HepG2 (cell line): Measurements from ENCODE around the gene ZNF22. TPM values are rescaled to one million over a fixed set of nuclear protein-coding genes. Genes with fewer than 3 reads are reported as not detected.

Source experiments
- ATAC-seq: fragments of 200-7000 bp; cut with Tn5 transposase; 3 replicates; pipeline ENCODE4 v1.9.1; 2020; ENCODE audit warnings: mild to moderate bottlenecking, moderate library complexity
- BruUV-seq: library from RNA; stranded (reverse); fragments of 400-500 nt; replicated peaks from 2 replicates; lab custom pipeline; 2021; lab: Mats Ljungman, UMichigan
- CTCF ChIA-PET: fragments of 300-600 bp; formaldehyde crosslinking; extraction: SDS; loops from one replicate; lab custom pipeline; 2021; ENCODE audit warnings: low total read pairs, inconsistent platforms, low intra/inter-chr PET ratio; lab: Yijun Ruan, JAX
- POLR2A ChIA-PET: fragments of 350-600 bp; sonication (Branson Sonifier 250); formaldehyde crosslinking; loops from one replicate; lab custom pipeline; 2020; ENCODE audit warnings: antibody characterized with exemption, inconsistent platforms; lab: Yijun Ruan, JAX
- DNase-seq: peaks from one replicate; pipeline ENCODE4 v3.0.0-alpha.2; 2015; ENCODE audit warnings: low spot score
- FAIRE-seq: peaks from 3 replicates; lab custom pipeline; 2011; peaks lifted over from hg19 to GRCh38; lab: Jason Lieb, UNC
- H2AFZ ChIP-seq: one replicate; pipeline ENCODE4 v1.6.1; 2011; ENCODE audit warnings: low read length, inconsistent platforms
- H3K27ac ChIP-seq: fragments of 300-600 bp; 3 replicates; pipeline ENCODE4 v1.8.0; 2011; ENCODE audit warnings: mixed run types, mild to moderate bottlenecking, mixed read lengths, low read length, inconsistent platforms; ENCODE audit not compliant: insufficient read depth; ENCODE audit errors: extremely low read length
- H3K27me3 ChIP-seq, 2 experiments: fragments of 200-600 bp in 1 of 2; 2 replicates in 1 of 2; 3 replicates in 1 of 2; pipeline versions ENCODE4 v1.6.0 to v1.8.0; 2011; ENCODE audit warnings: low read length in 2 of 2, mild to moderate bottlenecking in 2 of 2, moderate library complexity in 2 of 2, inconsistent platforms in 1 of 2; ENCODE audit not compliant: insufficient read depth in 2 of 2, control insufficient read depth in 1 of 2
- H3K36me3 ChIP-seq, 2 experiments: fragments of 200-600 bp in 1 of 2; replicated peaks in 1 of 2; 2 replicates in 1 of 2; 3 replicates in 1 of 2; pipeline versions ENCODE4 v1.5.1 to v1.8.0; 2011; ENCODE audit warnings: low read length in 2 of 2, inconsistent platforms in 1 of 2; ENCODE audit not compliant: insufficient read depth in 2 of 2, control insufficient read depth in 1 of 2
- H3K4me1 ChIP-seq: 2 replicates; pipeline ENCODE4 v1.5.1; 2012; ENCODE audit warnings: low read length, inconsistent platforms; ENCODE audit not compliant: insufficient read depth
- H3K4me2 ChIP-seq: 2 replicates; pipeline ENCODE4 v1.6.0; 2011; ENCODE audit warnings: low read depth, low read length, inconsistent platforms
- H3K4me3 ChIP-seq, 3 experiments: fragments of 200-600 bp in 1 of 3; sonication (generic), shearing (Covaris generic) in 1 of 3; replicated peaks in 1 of 3; 2 replicates each; pipeline ENCODE4 v1.5.1; 2011 to 2016; ENCODE audit warnings: low read length in 3 of 3, inconsistent platforms in 2 of 3, low read depth in 2 of 3, mild to moderate bottlenecking in 2 of 3, control low read depth in 1 of 3, mixed read lengths in 1 of 3; ENCODE audit not compliant: insufficient read depth in 1 of 3
- H3K79me2 ChIP-seq: one replicate; pipeline ENCODE4 v1.6.1; 2011; ENCODE audit warnings: low read length, inconsistent platforms; ENCODE audit not compliant: insufficient read depth
- H3K9ac ChIP-seq: 2 replicates; pipeline ENCODE4 v1.6.0; 2011; ENCODE audit warnings: mild to moderate bottlenecking, low read depth, low read length, inconsistent platforms; ENCODE audit not compliant: insufficient read depth
- H3K9me3 ChIP-seq: 2 replicates; pipeline ENCODE4 v1.5.1; 2012; ENCODE audit warnings: mild to moderate bottlenecking, low read length
- H4K20me1 ChIP-seq: 2 replicates; pipeline ENCODE4 v1.6.0; 2011; ENCODE audit warnings: inconsistent platforms, mild to moderate bottlenecking, low read length, moderate library complexity; ENCODE audit not compliant: insufficient read depth
- POLR2AphosphoS2 ChIP-seq: IDR thresholded peaks from 2 replicates; pipeline ENCODE4 v1.6.1; 2011; ENCODE audit warnings: low read depth, low read length, improper control_type of control experiment
- POLR2G ChIP-seq: fragments of 200-400 bp; formaldehyde crosslinking; IDR thresholded peaks from 2 replicates; pipeline ENCODE4 v1.6.1; 2018; ENCODE audit warnings: mild to moderate bottlenecking, low read depth, low read length, moderate library complexity
- RBFOX2 ChIP-seq: fragments of 200-400 bp; formaldehyde crosslinking; IDR thresholded peaks from 2 replicates; pipeline ENCODE4 v1.6.1; 2017; ENCODE audit warnings: low read depth, mild to moderate bottlenecking, low read length
- SNAPC2 ChIP-seq: sonication (generic); formaldehyde crosslinking; IDR thresholded peaks from 2 replicates; pipeline ENCODE4 v1.8.1; 2022; ENCODE audit warnings: mild to moderate bottlenecking, missing genetic modification reagents
- ZGPAT ChIP-seq: IDR thresholded peaks from 2 replicates; pipeline ENCODE4 v1.6.1; 2016; ENCODE audit warnings: mild to moderate bottlenecking
- ZNF260 ChIP-seq: sonication (generic); formaldehyde crosslinking; IDR thresholded peaks from 2 replicates; pipeline ENCODE4 v1.4.0; 2020; ENCODE audit warnings: missing genetic modification reagents, low read depth, mild to moderate bottlenecking, borderline replicate concordance
- WGBS: methylation state at CpG from one replicate; pipeline ENCODE4 v1.1.6; 2017; ENCODE audit warnings: low lambda C conversion rate; 5-methylcytosine and 5-hydroxymethylcytosine counted together
- in situ Hi-C: cut with HindIII; loops from 2 replicates; pipeline ENCODE4 v1.10.0; 2017; ENCODE audit warnings: low pct_unique_long_range_greater_than_20kb; ENCODE audit not compliant: extremely low pct_ligation_motif_present
- intact Hi-C: fragments of 100-400 bp; cut with micrococcal nuclease; formaldehyde crosslinking; loops from one replicate; pipeline ENCODE4 v1.10.0; 2022; ENCODE audit not compliant: unreplicated experiment
- polyA plus RNA-seq, 8 experiments: library from polyadenylated mRNA; depleted of rRNA in 3 of 8; stranded (reverse) in 7 of 8; unstranded in 1 of 8; fragments of >200 nt; fragmentation: Illumina TruSeq in 4 of 8; extraction: Trizol in 4 of 8; gene quantifications; 2 replicates each; pipeline versions ENCODE4 v1.2.1 to v1.2.3, GENCODE V29; 2011 to 2016; ENCODE audit warnings: low read depth in 4 of 8, missing spikeins in 1 of 8, mixed read lengths in 1 of 8; ENCODE audit not compliant: insufficient read depth in 1 of 8
- total RNA-seq, 5 experiments: library from RNA; depleted of rRNA; stranded (reverse); fragments of >200 nt; fragmentation: Illumina TruSeq; extraction: Trizol; gene quantifications; 2 replicates each; pipeline ENCODE4 v1.2.3, GENCODE V29; 2016; ENCODE audit warnings: low read depth in 1 of 5

ZNF22 gene
- total and polyA plus RNA-seq, 2 of the 13 experiments (the other 11 are each of a cell fraction or from before 2014, with no cell fraction given), result 0.40 to 1.3 TPM

GRCh38 chr10:44971434-44971833, 29.3 kb upstream of the ZNF22 start:
- BruUV-seq, result no TSS peak
- H3K36me3 ChIP-seq, result peaks cover 19 to 47% of the 10 kb centered on the region in 2 experiments; a peak in 4 of 5 replicates
- DNase-seq (no peak), FAIRE-seq (no peak), ATAC-seq (no peak)
- no peak overlapping the region for H3K9ac ChIP-seq
- no peak overlapping the region for H3K27ac ChIP-seq
- no peaks in the 10 kb centered on the region for H3K27me3 ChIP-seq
- H3K4me2 ChIP-seq, result no peak overlapping the region
- in situ Hi-C loops (loop anchor here (25.0 kb wide), 1 partner anchor 1559 kb away; the partner anchor contains the start of gene HNRNPF), intact Hi-C loops (no loop called here)
- TF ChIP-seq ZGPAT (CRISPR knock-in tag) (no peak), RBFOX2 (peak; percentile 43; the same call in 1 of the 2 replicates)
- peaks cover 28% of the 10 kb centered on the region for H3K79me2 ChIP-seq
- no peaks in the 10 kb centered on the region for H3K9me3 ChIP-seq
- 100% methylated on average over 1 of the region's 11 CpGs for WGBS
- ChIA-PET CTCF (no interaction called here), POLR2A (no interaction called here)
- no peak overlapping the region for H2AFZ ChIP-seq
- peaks cover 50% of the 10 kb centered on the region for H3K4me1 ChIP-seq
- H3K4me3 ChIP-seq, result no peak overlapping the region
- H4K20me1 ChIP-seq, result peaks cover 25% of the 10 kb centered on the region

- Histone ChIP-seq H3K27me3 (no peaks in the 10 kb centered on the region), H3K4me3 (no peak overlapping the region), H4K20me1 (peaks cover 32% of the 10 kb centered on the region), H3K36me3 (peaks cover 19 to 54% of the 10 kb centered on the region in 2 experiments; a peak in 4 of 5 replicates), H3K4me1 (peaks cover 50% of the 10 kb centered on the region), H3K27ac (no peak overlapping the region), H3K79me2 (peaks cover 28% of the 10 kb centered on the region), H3K9me3 (no peaks in the 10 kb centered on the region), H2AFZ (no peak overlapping the region), H3K4me2 (no peak overlapping the region), H3K9ac (no peak overlapping the region)
- in situ Hi-C loops, result loop anchor here (25.0 kb wide), 1 partner anchor 1560 kb away; the partner anchor contains the start of gene HNRNPF
- ChIA-PET POLR2A (interaction anchor here (10.2 kb wide), 2 partner anchors 9 to 37 kb away, joined by 215 to 407 read pairs; partner anchors contain the start of gene RASSF4), CTCF (no interaction called here)
- WGBS, result 94% methylated on average over 11 of the region's 12 CpGs
- ATAC-seq (no peak), FAIRE-seq (no peak), DNase-seq (no peak)
- TF ChIP-seq POLR2G (0 out of 2 replicates have a peak, but pooled peaks have one; percentile 8), SNAPC2 (CRISPR knock-in tag) (no peak), ZNF260 (CRISPR knock-in tag) (no peak), POLR2AphosphoS2 (peak; percentile 31; the same call in 1 of the 2 replicates)
- BruUV-seq, result no TSS peak
- intact Hi-C loops, result no loop called here
Measured at GRCh38 chr10:44971935-44972757, 28.6 kb upstream of the ZNF22 start.
